Nephron progenitor cell (in vitro differentiated cells): ENCODE results near the gene LBX2.

Source experiments
- DNase-seq: peaks from one replicate; pipeline ENCODE4 v3.0.0; 2021
- H3K27ac Mint-ChIP-seq: 2 replicates; pipeline ENCODE4 v1.8.0; 2021; ENCODE audit warnings: mild to moderate bottlenecking, moderate library complexity, mixed read lengths
- H3K27me3 Mint-ChIP-seq: 2 replicates; pipeline ENCODE4 v1.8.0; 2021; ENCODE audit warnings: mild to moderate bottlenecking, low read depth, mixed read lengths; ENCODE audit not compliant: poor library complexity
- H3K36me3 Mint-ChIP-seq: 2 replicates; pipeline ENCODE4 v1.8.0; 2021; ENCODE audit warnings: low read depth, mixed read lengths
- H3K4me1 Mint-ChIP-seq: 2 replicates; pipeline ENCODE4 v1.8.0; 2021; ENCODE audit warnings: mixed read lengths
- H3K4me3 Mint-ChIP-seq: 2 replicates; pipeline ENCODE4 v1.8.0; 2021; ENCODE audit warnings: mild to moderate bottlenecking, moderate library complexity, mixed read lengths
- H3K9me3 Mint-ChIP-seq: 2 replicates; pipeline ENCODE4 v1.8.0; 2021; ENCODE audit warnings: mild to moderate bottlenecking, moderate library complexity, mixed read lengths
- TF ChIP-seq, protein P1 (sequence below): fragments of 200-600 bp; sonication (generic); IDR thresholded peaks from 2 replicates; pipeline ENCODE4 v1.5.0; 2021; ENCODE audit warnings: antibody characterized with exemption

The LBX2 gene

DNA sequence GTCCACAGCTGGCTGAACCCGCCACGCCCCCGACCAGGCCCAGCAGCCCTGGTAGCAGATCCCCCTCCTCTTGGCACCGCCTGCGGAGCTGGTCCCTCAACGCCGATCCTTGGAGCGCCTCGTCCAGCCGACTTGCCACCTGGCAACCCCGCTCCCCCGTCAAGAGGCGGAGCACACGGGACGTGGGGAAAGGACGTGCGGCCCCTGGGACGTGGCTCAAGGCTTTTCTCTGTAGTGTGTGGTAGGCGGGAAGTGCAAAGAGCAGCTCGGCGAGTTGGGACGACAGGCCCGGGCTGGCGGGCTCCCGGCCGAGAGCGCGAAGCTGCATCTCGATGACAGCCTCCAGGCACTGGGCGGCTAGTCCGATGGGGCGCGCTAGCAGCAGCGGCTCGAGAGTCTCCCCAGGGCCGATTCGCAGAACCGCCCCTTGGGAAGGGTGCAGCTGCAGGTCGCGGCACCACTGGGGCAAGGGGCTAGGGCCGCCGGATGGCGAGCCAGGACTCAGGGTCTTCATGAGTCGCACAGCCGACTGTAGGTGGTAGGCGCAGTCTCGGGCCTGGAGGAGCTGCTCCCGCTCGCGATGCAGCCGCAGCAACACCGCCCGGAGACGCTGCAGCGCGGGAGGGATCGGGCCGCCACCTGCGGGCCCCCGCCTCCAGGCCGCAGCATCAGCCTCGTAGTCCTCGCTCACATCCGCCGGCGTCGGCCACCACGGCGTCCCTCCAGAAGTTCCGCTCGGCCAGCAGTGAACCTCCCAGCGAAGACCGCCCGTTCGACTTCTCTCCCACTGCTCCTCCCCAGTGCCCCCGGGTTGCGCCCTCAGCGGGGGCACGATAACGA is 17.2 kb downstream of the LBX2 start:
- Mint-ChIP-seq H3K9me3 (no peaks in the 10 kb centered on the region), H3K36me3 (peaks cover 36% of the 10 kb centered on the region), H3K27me3 (peaks cover 5% of the 10 kb centered on the region), H3K27ac (peak overlapping the region; percentile 84), H3K4me1 (peaks cover 34% of the 10 kb centered on the region), H3K4me3 (peak overlapping the region; percentile 94)
- DNase-seq, result peak; percentile 68
- TF ChIP-seq, protein P1, sequence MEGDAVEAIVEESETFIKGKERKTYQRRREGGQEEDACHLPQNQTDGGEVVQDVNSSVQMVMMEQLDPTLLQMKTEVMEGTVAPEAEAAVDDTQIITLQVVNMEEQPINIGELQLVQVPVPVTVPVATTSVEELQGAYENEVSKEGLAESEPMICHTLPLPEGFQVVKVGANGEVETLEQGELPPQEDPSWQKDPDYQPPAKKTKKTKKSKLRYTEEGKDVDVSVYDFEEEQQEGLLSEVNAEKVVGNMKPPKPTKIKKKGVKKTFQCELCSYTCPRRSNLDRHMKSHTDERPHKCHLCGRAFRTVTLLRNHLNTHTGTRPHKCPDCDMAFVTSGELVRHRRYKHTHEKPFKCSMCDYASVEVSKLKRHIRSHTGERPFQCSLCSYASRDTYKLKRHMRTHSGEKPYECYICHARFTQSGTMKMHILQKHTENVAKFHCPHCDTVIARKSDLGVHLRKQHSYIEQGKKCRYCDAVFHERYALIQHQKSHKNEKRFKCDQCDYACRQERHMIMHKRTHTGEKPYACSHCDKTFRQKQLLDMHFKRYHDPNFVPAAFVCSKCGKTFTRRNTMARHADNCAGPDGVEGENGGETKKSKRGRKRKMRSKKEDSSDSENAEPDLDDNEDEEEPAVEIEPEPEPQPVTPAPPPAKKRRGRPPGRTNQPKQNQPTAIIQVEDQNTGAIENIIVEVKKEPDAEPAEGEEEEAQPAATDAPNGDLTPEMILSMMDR, result no peak

DNA sequence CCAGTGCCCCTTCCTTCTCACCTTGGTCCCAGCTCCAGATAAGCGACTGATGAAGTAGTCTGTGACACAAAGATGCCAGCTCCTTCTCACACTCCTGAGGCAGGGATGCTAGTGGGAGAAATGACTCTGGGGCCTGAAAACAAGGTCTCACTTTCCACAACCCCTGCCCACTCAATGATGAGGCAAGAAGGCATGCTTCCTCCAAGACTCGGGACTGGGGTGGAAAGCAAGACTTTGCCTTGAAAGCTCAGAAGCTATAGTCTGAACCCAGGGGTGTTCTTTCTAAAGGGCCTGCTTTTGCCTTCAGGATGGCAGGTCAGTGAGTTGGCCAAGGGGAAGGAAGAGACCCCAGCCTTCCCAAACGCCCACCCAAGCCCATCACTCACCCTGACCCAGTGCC is 18.0 kb downstream of the LBX2 start:
- H3K4me3 Mint-ChIP-seq, result peak overlapping the region; percentile 94
- peaks cover 31% of the 10 kb centered on the region for H3K36me3 Mint-ChIP-seq
- H3K9me3 Mint-ChIP-seq, result no peaks in the 10 kb centered on the region
- peaks cover 5% of the 10 kb centered on the region for H3K27me3 Mint-ChIP-seq
- no peak for DNase-seq
- no peak overlapping the region for H3K27ac Mint-ChIP-seq
- peaks cover 34% of the 10 kb centered on the region for H3K4me1 Mint-ChIP-seq
- TF ChIP-seq, protein P1, result no peak

DNA sequence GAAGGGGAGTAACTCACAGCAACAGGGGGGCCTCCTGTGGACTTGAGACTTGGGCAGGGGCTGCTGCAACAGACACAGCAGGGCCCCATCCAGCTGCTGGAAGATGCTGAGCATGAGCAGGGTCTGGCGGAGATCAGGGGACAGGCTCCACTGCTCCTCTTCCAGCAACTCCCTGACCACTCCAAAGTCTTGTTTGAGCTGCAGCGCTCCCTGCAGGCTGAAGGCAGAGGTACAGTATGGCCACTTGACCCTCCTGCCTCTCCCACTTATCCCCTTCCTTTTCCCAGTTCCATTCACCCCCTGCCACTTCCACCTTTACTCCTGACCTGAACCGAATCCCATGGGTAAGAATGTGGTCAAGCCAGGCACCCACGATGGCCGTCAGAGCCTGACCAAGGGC is 24.5 kb downstream of the LBX2 start:
- peak overlapping the region; percentile 40 for H3K27ac Mint-ChIP-seq
- DNase-seq, result peak; percentile 38
- H3K9me3 Mint-ChIP-seq, result no peaks in the 10 kb centered on the region
- no peak overlapping the region for H3K4me3 Mint-ChIP-seq
- H3K27me3 Mint-ChIP-seq, result peaks cover 5% of the 10 kb centered on the region
- peaks cover 34% of the 10 kb centered on the region for H3K4me1 Mint-ChIP-seq
- peaks cover 37% of the 10 kb centered on the region for H3K36me3 Mint-ChIP-seq
- TF ChIP-seq, protein P1, result no peak

DNA sequence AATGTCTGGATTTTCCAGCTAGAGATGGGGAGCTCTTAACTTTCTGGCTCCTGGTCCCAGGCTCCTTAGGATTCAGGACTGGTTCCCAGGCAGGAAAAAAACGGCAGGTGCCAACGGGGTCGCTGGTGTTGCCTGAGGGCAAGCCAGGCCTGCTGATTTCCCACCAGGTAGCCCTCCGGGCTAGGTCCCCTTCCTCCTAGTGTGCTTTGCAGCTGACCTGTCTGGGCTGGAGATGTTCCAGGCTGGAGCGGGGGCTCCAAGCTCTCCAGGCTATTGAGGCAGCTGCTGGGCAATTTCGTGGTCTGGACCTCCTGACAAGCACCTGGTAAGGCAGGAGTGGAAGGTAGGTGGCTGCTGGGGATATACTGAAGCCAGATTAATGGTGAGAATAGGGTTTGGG is 24.9 kb downstream of the LBX2 start:
- Mint-ChIP-seq H3K9me3 (no peaks in the 10 kb centered on the region), H3K36me3 (peaks cover 38% of the 10 kb centered on the region), H3K27ac (no peak overlapping the region), H3K27me3 (peaks cover 7% of the 10 kb centered on the region), H3K4me1 (peaks cover 35% of the 10 kb centered on the region), H3K4me3 (peak overlapping the region; percentile 42)
- TF ChIP-seq, protein P1, result no peak
- DNase-seq, result no peak

DNA sequence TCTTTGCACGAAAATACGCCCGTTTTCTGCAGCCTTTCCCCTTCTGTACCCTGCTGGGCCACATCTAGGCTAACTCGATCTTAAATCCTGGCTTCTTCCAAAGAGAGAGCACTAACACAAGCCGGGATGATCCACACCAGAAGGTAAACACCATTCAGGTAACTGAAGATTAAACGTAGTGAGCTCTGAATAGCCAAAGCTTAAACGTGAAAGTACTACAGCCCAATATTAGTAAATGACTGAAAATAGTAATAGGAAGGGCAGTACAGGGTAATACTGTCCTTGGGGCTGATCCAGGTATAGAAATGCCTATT is 26.5 kb downstream of the LBX2 start:
- TF ChIP-seq, protein P1, result no peak
- peaks cover 32% of the 10 kb centered on the region for H3K36me3 Mint-ChIP-seq
- peaks cover 7% of the 10 kb centered on the region for H3K27me3 Mint-ChIP-seq
- peak overlapping the region; percentile 96 for H3K4me3 Mint-ChIP-seq
- H3K4me1 Mint-ChIP-seq, result peaks cover 31% of the 10 kb centered on the region
- H3K9me3 Mint-ChIP-seq, result no peaks in the 10 kb centered on the region
- DNase-seq, result no peak
- peak overlapping the region; percentile 100 for H3K27ac Mint-ChIP-seq
